ENCODE results near the gene PPP1R11.

DNA sequence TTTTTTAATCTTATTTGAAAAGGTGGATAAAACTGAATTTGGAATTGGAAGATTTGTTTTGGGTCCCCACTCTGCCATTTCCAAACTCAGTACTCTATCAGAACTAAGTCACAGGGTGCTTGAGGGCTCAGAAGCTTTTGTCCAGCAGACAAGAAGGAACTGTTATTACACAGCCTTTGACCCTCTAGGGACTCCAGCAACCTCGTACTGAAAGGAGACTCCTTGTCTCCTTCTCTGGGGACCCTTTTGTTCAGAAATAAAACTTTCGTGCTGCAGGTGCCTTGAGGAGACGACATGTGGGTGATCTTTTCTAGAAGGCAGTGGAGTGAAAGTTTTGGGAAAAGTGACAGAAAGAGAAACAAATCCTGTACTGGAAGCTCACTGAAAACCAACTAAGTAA lies 13.3 kb upstream of the PPP1R11 start:
- TF ChIP-seq, protein P1, sequence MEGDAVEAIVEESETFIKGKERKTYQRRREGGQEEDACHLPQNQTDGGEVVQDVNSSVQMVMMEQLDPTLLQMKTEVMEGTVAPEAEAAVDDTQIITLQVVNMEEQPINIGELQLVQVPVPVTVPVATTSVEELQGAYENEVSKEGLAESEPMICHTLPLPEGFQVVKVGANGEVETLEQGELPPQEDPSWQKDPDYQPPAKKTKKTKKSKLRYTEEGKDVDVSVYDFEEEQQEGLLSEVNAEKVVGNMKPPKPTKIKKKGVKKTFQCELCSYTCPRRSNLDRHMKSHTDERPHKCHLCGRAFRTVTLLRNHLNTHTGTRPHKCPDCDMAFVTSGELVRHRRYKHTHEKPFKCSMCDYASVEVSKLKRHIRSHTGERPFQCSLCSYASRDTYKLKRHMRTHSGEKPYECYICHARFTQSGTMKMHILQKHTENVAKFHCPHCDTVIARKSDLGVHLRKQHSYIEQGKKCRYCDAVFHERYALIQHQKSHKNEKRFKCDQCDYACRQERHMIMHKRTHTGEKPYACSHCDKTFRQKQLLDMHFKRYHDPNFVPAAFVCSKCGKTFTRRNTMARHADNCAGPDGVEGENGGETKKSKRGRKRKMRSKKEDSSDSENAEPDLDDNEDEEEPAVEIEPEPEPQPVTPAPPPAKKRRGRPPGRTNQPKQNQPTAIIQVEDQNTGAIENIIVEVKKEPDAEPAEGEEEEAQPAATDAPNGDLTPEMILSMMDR (IDR thresholded peaks at IDR 0.05 in 2 of 3, conservative IDR thresholded peaks at IDR 0.05 in 1 of 3; ENCODE audit: insufficient read depth in 2 of 3, low read depth in 1 of 3, low read length in 3 of 3): no peak
- TF ChIP-seq, protein P2, sequence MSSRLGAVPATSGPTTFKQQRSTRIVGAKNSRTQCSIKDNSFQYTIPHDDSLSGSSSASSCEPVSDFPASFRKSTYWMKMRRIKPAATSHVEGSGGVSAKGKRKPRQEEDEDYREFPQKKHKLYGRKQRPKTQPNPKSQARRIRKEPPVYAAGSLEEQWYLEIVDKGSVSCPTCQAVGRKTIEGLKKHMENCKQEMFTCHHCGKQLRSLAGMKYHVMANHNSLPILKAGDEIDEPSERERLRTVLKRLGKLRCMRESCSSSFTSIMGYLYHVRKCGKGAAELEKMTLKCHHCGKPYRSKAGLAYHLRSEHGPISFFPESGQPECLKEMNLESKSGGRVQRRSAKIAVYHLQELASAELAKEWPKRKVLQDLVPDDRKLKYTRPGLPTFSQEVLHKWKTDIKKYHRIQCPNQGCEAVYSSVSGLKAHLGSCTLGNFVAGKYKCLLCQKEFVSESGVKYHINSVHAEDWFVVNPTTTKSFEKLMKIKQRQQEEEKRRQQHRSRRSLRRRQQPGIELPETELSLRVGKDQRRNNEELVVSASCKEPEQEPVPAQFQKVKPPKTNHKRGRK (tag; IDR thresholded peaks at IDR 0.05): no peak
- no peak for TF ChIP-seq NFRKB (IDR thresholded peaks at IDR 0.05; ENCODE audit: low read depth)
- no peak for TF ChIP-seq EZH2 (IDR thresholded peaks at IDR 0.05; ENCODE audit: borderline replicate concordance, low read depth, low read length)
- TF ChIP-seq EP300 (IDR thresholded peaks at IDR 0.05; ENCODE audit: low read length): no peak
- no peak for TF ChIP-seq SMAD3 (CRISPR knock-in tag; conservative IDR thresholded peaks at IDR 0.05)
- TF ChIP-seq, protein P3, sequence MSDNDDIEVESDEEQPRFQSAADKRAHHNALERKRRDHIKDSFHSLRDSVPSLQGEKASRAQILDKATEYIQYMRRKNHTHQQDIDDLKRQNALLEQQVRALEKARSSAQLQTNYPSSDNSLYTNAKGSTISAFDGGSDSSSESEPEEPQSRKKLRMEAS (CRISPR knock-in tag; IDR thresholded peaks at IDR 0.05): no peak
